Kidney epithelial cell (primary cell): ENCODE measurements around the gene ARFIP1. TPM values are rescaled to one million over a fixed set of nuclear protein-coding genes. Genes with fewer than 3 reads are reported as not detected.

Source experiments
- DNase-seq: peaks from one replicate; pipeline ENCODE4 v3.0.0-alpha.2; 2010; ENCODE audit warnings: low read depth
- H3K27me3 ChIP-seq: 2 replicates; pipeline ENCODE4 v1.6.0; 2011; ENCODE audit warnings: low read length; ENCODE audit not compliant: control insufficient read depth, insufficient read depth
- H3K36me3 ChIP-seq: 2 replicates; pipeline ENCODE4 v1.5.1; 2011; ENCODE audit warnings: low read length; ENCODE audit not compliant: control insufficient read depth, insufficient read depth
- H3K4me3 ChIP-seq: 2 replicates; pipeline ENCODE4 v1.5.1; 2011; ENCODE audit warnings: low read depth, mild to moderate bottlenecking, control low read depth, low read length
- total RNA-seq: library from RNA; depleted of rRNA; stranded (reverse); fragments of >200 nt; gene quantifications from 2 replicates; pipeline ENCODE4 v1.2.3, GENCODE V29; 2015
- TF ChIP-seq, protein P1 (sequence below): IDR thresholded peaks from 2 replicates; pipeline ENCODE4 v1.5.1; 2011; ENCODE audit warnings: mild to moderate bottlenecking, moderate library complexity, low read length, control low read depth, inconsistent platforms; ENCODE audit not compliant: insufficient read depth, poor library complexity, severe bottlenecking

The ARFIP1 gene
- total RNA-seq, 1 donor from 2014 or later = 34.2 TPM

DNA sequence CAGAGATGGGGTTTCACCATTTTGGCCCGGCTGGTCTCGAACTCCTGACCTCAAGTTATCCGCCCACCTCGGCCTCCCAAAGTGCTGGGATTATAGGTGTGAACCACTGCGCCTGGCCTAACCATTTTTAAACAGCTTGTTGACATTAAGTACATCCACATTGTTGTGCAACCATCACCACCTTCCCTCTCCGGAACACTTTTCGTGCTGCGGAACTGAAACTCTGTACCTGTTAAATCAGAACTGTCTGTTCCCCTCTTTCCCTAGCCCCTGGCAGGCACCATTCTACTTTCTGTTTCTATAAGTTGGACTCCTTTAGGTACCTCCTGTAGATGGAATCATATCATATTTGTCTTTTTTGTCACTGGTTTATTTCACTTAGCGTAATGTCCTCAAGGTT, 165.9 kb downstream of the ARFIP1 start:
- Histone ChIP-seq H3K36me3 (no peaks in the 10 kb centered on the region), H3K4me3 (no peak overlapping the region), H3K27me3 (no peaks in the 10 kb centered on the region)
- TF ChIP-seq, protein P1, sequence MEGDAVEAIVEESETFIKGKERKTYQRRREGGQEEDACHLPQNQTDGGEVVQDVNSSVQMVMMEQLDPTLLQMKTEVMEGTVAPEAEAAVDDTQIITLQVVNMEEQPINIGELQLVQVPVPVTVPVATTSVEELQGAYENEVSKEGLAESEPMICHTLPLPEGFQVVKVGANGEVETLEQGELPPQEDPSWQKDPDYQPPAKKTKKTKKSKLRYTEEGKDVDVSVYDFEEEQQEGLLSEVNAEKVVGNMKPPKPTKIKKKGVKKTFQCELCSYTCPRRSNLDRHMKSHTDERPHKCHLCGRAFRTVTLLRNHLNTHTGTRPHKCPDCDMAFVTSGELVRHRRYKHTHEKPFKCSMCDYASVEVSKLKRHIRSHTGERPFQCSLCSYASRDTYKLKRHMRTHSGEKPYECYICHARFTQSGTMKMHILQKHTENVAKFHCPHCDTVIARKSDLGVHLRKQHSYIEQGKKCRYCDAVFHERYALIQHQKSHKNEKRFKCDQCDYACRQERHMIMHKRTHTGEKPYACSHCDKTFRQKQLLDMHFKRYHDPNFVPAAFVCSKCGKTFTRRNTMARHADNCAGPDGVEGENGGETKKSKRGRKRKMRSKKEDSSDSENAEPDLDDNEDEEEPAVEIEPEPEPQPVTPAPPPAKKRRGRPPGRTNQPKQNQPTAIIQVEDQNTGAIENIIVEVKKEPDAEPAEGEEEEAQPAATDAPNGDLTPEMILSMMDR = no peak
- no peak for DNase-seq

GRCh38 chr4:152946446-152946845, 166.7 kb downstream of the ARFIP1 start:
- Histone ChIP-seq H3K36me3 (no peaks in the 10 kb centered on the region), H3K27me3 (no peaks in the 10 kb centered on the region), H3K4me3 (no peak overlapping the region)
- DNase-seq = no peak
- TF ChIP-seq, protein P1 = no peak

DNA sequence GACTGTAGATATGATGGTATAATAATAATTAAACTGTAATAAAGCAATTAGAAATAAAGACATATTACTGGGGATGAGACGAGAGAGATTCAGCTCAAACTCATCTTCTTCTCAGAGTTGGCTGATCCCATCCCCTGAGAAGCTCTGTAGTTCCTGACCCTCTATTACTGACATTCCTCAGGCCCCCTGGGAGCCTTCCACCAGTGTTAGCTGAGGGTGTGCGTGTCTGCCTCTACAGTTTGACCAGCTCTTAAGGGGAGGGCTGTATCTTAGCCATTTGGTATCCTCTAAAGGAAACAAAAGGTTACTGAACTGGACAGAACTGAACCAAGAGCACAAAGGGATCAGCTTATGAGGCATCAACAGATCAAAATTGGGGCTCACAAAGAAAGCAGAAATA, 167.6 kb downstream of the ARFIP1 start:
- Histone ChIP-seq H3K4me3 (no peak overlapping the region), H3K27me3 (no peaks in the 10 kb centered on the region), H3K36me3 (no peaks in the 10 kb centered on the region)
- no peak for DNase-seq
- TF ChIP-seq, protein P1 = no peak

GRCh38 chr4:152949930-152950329, 170.2 kb downstream of the ARFIP1 start:
- Histone ChIP-seq H3K27me3 (no peaks in the 10 kb centered on the region), H3K4me3 (no peak overlapping the region), H3K36me3 (no peaks in the 10 kb centered on the region)
- no peak for DNase-seq
- TF ChIP-seq, protein P1 = no peak

DNA sequence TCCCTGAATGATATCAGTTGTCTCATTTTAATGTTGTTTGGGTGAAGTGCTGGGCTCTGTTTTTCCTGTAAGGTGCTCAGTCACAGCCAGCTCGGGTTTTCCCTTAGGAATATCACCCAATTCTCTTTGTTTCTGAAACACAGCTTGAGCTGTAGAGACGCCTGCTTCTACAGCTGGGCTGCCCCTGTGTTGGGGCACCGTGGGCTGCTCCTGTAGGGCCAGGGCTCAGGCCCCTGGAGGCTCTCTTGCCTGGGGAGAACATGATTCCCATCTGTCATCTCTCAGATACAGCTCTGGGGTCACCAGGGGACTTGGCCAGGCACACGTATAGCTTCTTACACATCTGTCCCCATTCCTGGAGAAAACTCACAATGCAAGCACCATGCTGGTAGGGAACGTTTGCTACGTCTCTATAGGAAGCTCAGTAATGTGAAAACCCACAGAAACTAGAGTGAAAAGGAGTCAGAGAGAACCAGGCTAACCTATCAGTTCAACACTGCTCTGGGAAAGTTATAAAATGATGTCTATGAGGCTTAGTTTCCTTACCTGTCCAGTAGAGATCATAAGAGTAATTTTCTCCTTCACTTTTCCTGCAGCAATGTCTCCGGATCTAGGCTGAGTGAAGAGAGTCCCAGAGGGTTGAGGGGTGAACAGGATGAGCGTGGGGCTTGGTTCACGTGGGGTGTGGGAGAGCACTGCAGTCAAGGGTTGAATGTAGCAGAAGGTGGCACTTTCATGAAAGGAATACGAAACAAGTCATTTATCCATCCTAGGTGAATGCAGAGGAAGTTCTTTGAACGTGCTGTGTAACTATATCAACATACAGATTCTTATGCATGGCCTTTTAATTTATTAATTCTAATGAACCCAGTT, 170.9 kb downstream of the ARFIP1 start:
- Histone ChIP-seq H3K4me3 (no peak overlapping the region), H3K36me3 (no peaks in the 10 kb centered on the region), H3K27me3 (no peaks in the 10 kb centered on the region)
- TF ChIP-seq, protein P1 = no peak
- DNase-seq = no peak

- TF ChIP-seq, protein P1 = no peak
- Histone ChIP-seq H3K4me3 (no peak overlapping the region), H3K27me3 (no peaks in the 10 kb centered on the region), H3K36me3 (no peaks in the 10 kb centered on the region)
- DNase-seq = no peak
Observed at GRCh38 chr4:152951348-152951747, 171.6 kb downstream of the ARFIP1 start.
